PC-9 (cell line): ENCODE results near the gene HINT1. TPM values are rescaled to one million over a fixed set of nuclear protein-coding genes. Genes with fewer than 3 reads are reported as not detected.
"Not testable (repeated sequence)": the region's sequence is repeated elsewhere in the genome, so short reads cannot be mapped to it uniquely, and the experiment has no call there.

Source experiments
- BruUV-seq: library from RNA; stranded (reverse); fragments of 400-500 nt; replicated peaks from 2 replicates; lab custom pipeline; 2021; lab: Mats Ljungman, UMichigan
- CTCF ChIA-PET: fragments of 300-600 bp; sonication (Branson Sonifier 250); formaldehyde crosslinking; loops from one replicate; lab custom pipeline; 2022; ENCODE audit warnings: antibody characterized with exemption; lab: Charles Lee
- POLR2A ChIA-PET: fragments of 300-600 bp; sonication (Branson Sonifier 250); formaldehyde crosslinking; loops from one replicate; lab custom pipeline; 2022; ENCODE audit warnings: antibody characterized with exemption; ENCODE audit not compliant: unreplicated experiment; lab: Charles Lee
- DNase-seq, 2 experiments: peaks; one replicate each; pipeline versions ENCODE4 v3.0.0 to v3.0.0-alpha.2; 2015 to 2022; ENCODE audit warnings: mixed read lengths in 1 of 2
- H2AFZ ChIP-seq: fragments of 200-600 bp; sonication (generic); 2 replicates; pipeline ENCODE4 v1.8.1; 2017; ENCODE audit warnings: antibody characterized with exemption
- H3F3A ChIP-seq: fragments of 200-600 bp; sonication (generic); 2 replicates; pipeline ENCODE4 v1.8.1; 2017; ENCODE audit warnings: antibody characterized with exemption, mild to moderate bottlenecking, low read depth; ENCODE audit not compliant: insufficient read depth
- H3K27ac ChIP-seq: fragments of 200-600 bp; sonication (generic); 2 replicates; pipeline ENCODE4 v1.6.1; 2016; ENCODE audit warnings: mixed run types
- H3K27me3 ChIP-seq: fragments of 200-600 bp; sonication (generic); 2 replicates; pipeline ENCODE4 v1.6.1; 2016; ENCODE audit warnings: low read depth, mixed run types; ENCODE audit not compliant: insufficient read depth
- H3K36me3 ChIP-seq: fragments of 200-600 bp; sonication (generic); 2 replicates; pipeline ENCODE4 v1.6.1; 2016; ENCODE audit warnings: low read depth, mixed run types
- H3K4me1 ChIP-seq: fragments of 200-600 bp; sonication (generic); replicated peaks from 2 replicates; pipeline ENCODE4 v1.6.1; 2016; ENCODE audit warnings: mixed run types; ENCODE audit not compliant: insufficient read depth
- H3K4me2 ChIP-seq: fragments of 200-600 bp; sonication (generic); 2 replicates; pipeline ENCODE4 v1.6.1; 2017; ENCODE audit warnings: mixed run types
- H3K4me3 ChIP-seq: fragments of 200-600 bp; sonication (generic); 2 replicates; pipeline ENCODE4 v1.6.1; 2016; ENCODE audit warnings: mixed run types
- H3K79me2 ChIP-seq: fragments of 200-600 bp; sonication (generic); 2 replicates; pipeline ENCODE4 v1.6.1; 2017; ENCODE audit warnings: low read depth, mixed run types
- H3K9me2 ChIP-seq: fragments of 200-600 bp; sonication (generic); 2 replicates; pipeline ENCODE4 v1.8.1; 2017; ENCODE audit warnings: mild to moderate bottlenecking; ENCODE audit not compliant: insufficient read depth
- H3K9me3 ChIP-seq: fragments of 200-600 bp; sonication (generic); 2 replicates; pipeline ENCODE4 v1.8.1; 2016; ENCODE audit warnings: low read depth; ENCODE audit not compliant: insufficient read depth
- H4K20me1 ChIP-seq: fragments of 200-600 bp; sonication (generic); 2 replicates; pipeline ENCODE4 v1.8.1; 2017; ENCODE audit not compliant: insufficient read depth
- EZH2 ChIP-seq: fragments of 200-600 bp; sonication (generic); IDR thresholded peaks from 2 replicates; pipeline ENCODE4 v1.8.0; 2017; ENCODE audit warnings: antibody characterized with exemption, low read depth
- intact Hi-C: fragments of 100-400 bp; cut with micrococcal nuclease; formaldehyde crosslinking; loops from one replicate; pipeline ENCODE4 v1.10.0; 2022; ENCODE audit not compliant: unreplicated experiment
- total RNA-seq: library from RNA; stranded (reverse); gene quantifications from 2 replicates; pipeline ENCODE4 v1.2.3, GENCODE V29; 2021
- TF ChIP-seq, protein P1 (sequence below): fragments of 200-600 bp; sonication (generic); conservative IDR thresholded peaks from 2 replicates; pipeline ENCODE4 v1.6.1; 2017; ENCODE audit warnings: mixed run types, antibody characterized with exemption, mild to moderate bottlenecking, moderate library complexity

Gene HINT1
- total RNA-seq, 1 experiment from 2014 or later: 262 TPM

GRCh38 chr5:131196331-131196730 is 31.3 kb upstream of the HINT1 start:
- no peaks in the 10 kb centered on the region for H3K79me2 ChIP-seq
- H3K4me1 ChIP-seq: no peaks in the 10 kb centered on the region
- ChIA-PET CTCF (no interaction called here), POLR2A (no interaction called here)
- no peaks in the 10 kb centered on the region; the same call in 1 of the 2 replicates for H3F3A ChIP-seq
- no peak overlapping the region for H3K4me3 ChIP-seq
- no peak overlapping the region for H3K4me2 ChIP-seq
- no peaks in the 10 kb centered on the region for H3K36me3 ChIP-seq
- no peaks in the 10 kb centered on the region for H4K20me1 ChIP-seq
- H3K9me2 ChIP-seq: no peaks in the 10 kb centered on the region
- TF ChIP-seq, protein P1, sequence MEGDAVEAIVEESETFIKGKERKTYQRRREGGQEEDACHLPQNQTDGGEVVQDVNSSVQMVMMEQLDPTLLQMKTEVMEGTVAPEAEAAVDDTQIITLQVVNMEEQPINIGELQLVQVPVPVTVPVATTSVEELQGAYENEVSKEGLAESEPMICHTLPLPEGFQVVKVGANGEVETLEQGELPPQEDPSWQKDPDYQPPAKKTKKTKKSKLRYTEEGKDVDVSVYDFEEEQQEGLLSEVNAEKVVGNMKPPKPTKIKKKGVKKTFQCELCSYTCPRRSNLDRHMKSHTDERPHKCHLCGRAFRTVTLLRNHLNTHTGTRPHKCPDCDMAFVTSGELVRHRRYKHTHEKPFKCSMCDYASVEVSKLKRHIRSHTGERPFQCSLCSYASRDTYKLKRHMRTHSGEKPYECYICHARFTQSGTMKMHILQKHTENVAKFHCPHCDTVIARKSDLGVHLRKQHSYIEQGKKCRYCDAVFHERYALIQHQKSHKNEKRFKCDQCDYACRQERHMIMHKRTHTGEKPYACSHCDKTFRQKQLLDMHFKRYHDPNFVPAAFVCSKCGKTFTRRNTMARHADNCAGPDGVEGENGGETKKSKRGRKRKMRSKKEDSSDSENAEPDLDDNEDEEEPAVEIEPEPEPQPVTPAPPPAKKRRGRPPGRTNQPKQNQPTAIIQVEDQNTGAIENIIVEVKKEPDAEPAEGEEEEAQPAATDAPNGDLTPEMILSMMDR: no peak
- no peak for TF ChIP-seq EZH2
- H2AFZ ChIP-seq: no peak overlapping the region
- BruUV-seq: no TSS peak
- DNase-seq: no peak
- no peaks in the 10 kb centered on the region for H3K27me3 ChIP-seq
- H3K27ac ChIP-seq: no peak overlapping the region
- intact Hi-C loops: no loop called here
- no peaks in the 10 kb centered on the region for H3K9me3 ChIP-seq

GRCh38 chr5:131195696-131196095 is 30.6 kb upstream of the HINT1 start:
- BruUV-seq: no TSS peak

GRCh38 chr5:131194725-131195124 is 29.7 kb upstream of the HINT1 start:
- intact Hi-C loops: no loop called here
- no peak for DNase-seq
- Histone ChIP-seq H3K9me3 (no peaks in the 10 kb centered on the region), H3K36me3 (no peaks in the 10 kb centered on the region), H3F3A (no peaks in the 10 kb centered on the region; the same call in 1 of the 2 replicates), H2AFZ (no peak overlapping the region), H3K4me1 (no peaks in the 10 kb centered on the region), H3K4me3 (no peak overlapping the region), H3K4me2 (no peak overlapping the region), H4K20me1 (no peaks in the 10 kb centered on the region), H3K9me2 (no peaks in the 10 kb centered on the region), H3K79me2 (no peaks in the 10 kb centered on the region), H3K27me3 (no peaks in the 10 kb centered on the region), H3K27ac (no peak overlapping the region)
- CTCF ChIA-PET: no interaction called here
- POLR2A ChIA-PET: no interaction called here
- TF ChIP-seq, protein P1: no peak
- no peak for TF ChIP-seq EZH2
- no TSS peak for BruUV-seq

More at GRCh38 chr5:131195696-131196095, 30.6 kb upstream of the HINT1 start:
- Histone ChIP-seq H4K20me1 (no peaks in the 10 kb centered on the region), H3K27ac (no peak overlapping the region), H3K27me3 (no peaks in the 10 kb centered on the region), H3K79me2 (no peaks in the 10 kb centered on the region), H3K4me3 (no peak overlapping the region), H3K9me3 (no peaks in the 10 kb centered on the region), H3K4me2 (no peak overlapping the region), H3K36me3 (no peaks in the 10 kb centered on the region), H3K9me2 (no peaks in the 10 kb centered on the region), H3K4me1 (no peaks in the 10 kb centered on the region), H2AFZ (no peak overlapping the region), H3F3A (no peaks in the 10 kb centered on the region; the same call in 1 of the 2 replicates)
- TF ChIP-seq, protein P1: no peak
- no peak for TF ChIP-seq EZH2
- DNase-seq: no peak
- intact Hi-C loops: no loop called here
- POLR2A ChIA-PET: no interaction called here
- CTCF ChIA-PET: no interaction called here

DNA sequence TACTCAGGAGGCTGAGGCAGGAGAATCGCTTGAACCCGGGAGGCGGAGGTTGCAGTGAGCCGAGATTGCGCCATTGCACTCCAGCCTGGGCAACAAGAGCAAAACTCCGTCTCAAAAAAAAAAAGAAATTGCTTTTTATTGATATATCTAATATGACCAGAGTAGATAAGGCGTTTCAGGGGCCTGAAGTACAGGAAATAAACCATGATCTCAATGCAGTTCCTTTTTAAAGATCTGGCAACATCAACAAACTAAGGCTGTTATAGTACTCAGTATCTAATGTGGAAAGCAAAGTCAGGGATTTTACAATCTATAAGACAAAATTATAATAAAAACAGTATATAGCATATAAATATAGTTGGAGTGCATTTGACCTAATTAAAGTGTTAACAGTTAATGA is 28.8 kb upstream of the HINT1 start:
- H3F3A ChIP-seq, H4K20me1 ChIP-seq, POLR2A ChIA-PET, H3K27me3 ChIP-seq, H3K4me3 ChIP-seq, H3K79me2 ChIP-seq, H3K27ac ChIP-seq, H3K4me2 ChIP-seq, BruUV-seq, CTCF ChIA-PET, H3K9me2 ChIP-seq, H2AFZ ChIP-seq, DNase-seq, H3K36me3 ChIP-seq, H3K4me1 ChIP-seq, H3K9me3 ChIP-seq, intact Hi-C loops: not testable (repeated sequence)
